ENCODE data around the gene TRPV3.
"Not testable (repeated sequence)": the region's sequence is repeated elsewhere in the genome, so short reads cannot be mapped to it uniquely, and the experiment has no call there.

Gene TRPV3

GRCh38 chr17:3589784-3590183 is 32.2 kb upstream of the TRPV3 start:
- ATAC-seq (ENCODE audit: low read depth), result no peak
- no peak overlapping the region for H3K4me3 ChIP-seq (ENCODE audit: severe bottlenecking)

GRCh38 chr17:3585826-3586225 is 28.2 kb upstream of the TRPV3 start:
- Histone ChIP-seq H3K9me3 (ENCODE audit: severe bottlenecking) (no peaks in the 10 kb centered on the region), H3K27ac (ENCODE audit: poor library complexity, severe bottlenecking) (no peak overlapping the region), H3K4me3 (ENCODE audit: severe bottlenecking) (no peak overlapping the region), H3K4me1 (ENCODE audit: insufficient read depth, poor library complexity, severe bottlenecking) (no peaks in the 10 kb centered on the region), H3K27me3 (ENCODE audit: insufficient read depth, poor library complexity, severe bottlenecking) (no peaks in the 10 kb centered on the region), H3K36me3 (ENCODE audit: low read depth) (no peaks in the 10 kb centered on the region)
- DNase-seq (ENCODE audit: low spot score) (no peak), ATAC-seq (ENCODE audit: low read depth) (no peak)
- TF ChIP-seq CTCF (IDR thresholded peaks at IDR 0.05; ENCODE audit: poor library complexity, severe bottlenecking), result no peak

More at GRCh38 chr17:3589784-3590183, 32.2 kb upstream of the TRPV3 start:
- Histone ChIP-seq H3K4me1 (ENCODE audit: insufficient read depth, poor library complexity, severe bottlenecking) (no peaks in the 10 kb centered on the region), H3K27me3 (ENCODE audit: insufficient read depth, poor library complexity, severe bottlenecking) (no peaks in the 10 kb centered on the region), H3K9me3 (ENCODE audit: severe bottlenecking) (no peaks in the 10 kb centered on the region), H3K27ac (ENCODE audit: poor library complexity, severe bottlenecking) (no peak overlapping the region), H3K36me3 (ENCODE audit: low read depth) (no peaks in the 10 kb centered on the region)
- DNase-seq (ENCODE audit: low spot score), result no peak
- TF ChIP-seq CTCF (IDR thresholded peaks at IDR 0.05; ENCODE audit: poor library complexity, severe bottlenecking), result no peak

GRCh38 chr17:3583456-3583855 is 25.8 kb upstream of the TRPV3 start:
- H3K36me3 ChIP-seq (ENCODE audit: low read depth), result no peaks in the 10 kb centered on the region
- H3K9me3 ChIP-seq (ENCODE audit: severe bottlenecking), result no peaks in the 10 kb centered on the region
- no peak for DNase-seq (ENCODE audit: low spot score)
- no peak overlapping the region for H3K27ac ChIP-seq (ENCODE audit: poor library complexity, severe bottlenecking)
- H3K27me3 ChIP-seq (ENCODE audit: insufficient read depth, poor library complexity, severe bottlenecking), result no peaks in the 10 kb centered on the region
- no peak for TF ChIP-seq CTCF (IDR thresholded peaks at IDR 0.05; ENCODE audit: poor library complexity, severe bottlenecking)
- H3K4me1 ChIP-seq (ENCODE audit: insufficient read depth, poor library complexity, severe bottlenecking), result no peaks in the 10 kb centered on the region
- ATAC-seq (ENCODE audit: low read depth), result no peak
- no peak overlapping the region for H3K4me3 ChIP-seq (ENCODE audit: severe bottlenecking)

GRCh38 chr17:3582915-3583314 is 25.3 kb upstream of the TRPV3 start:
- no peak for DNase-seq (ENCODE audit: low spot score)
- H3K4me1 ChIP-seq (ENCODE audit: insufficient read depth, poor library complexity, severe bottlenecking), result no peaks in the 10 kb centered on the region
- no peak for ATAC-seq (ENCODE audit: low read depth)
- no peaks in the 10 kb centered on the region for H3K9me3 ChIP-seq (ENCODE audit: severe bottlenecking)
- H3K36me3 ChIP-seq (ENCODE audit: low read depth), result no peaks in the 10 kb centered on the region
- H3K27me3 ChIP-seq (ENCODE audit: insufficient read depth, poor library complexity, severe bottlenecking), result no peaks in the 10 kb centered on the region
- no peak for TF ChIP-seq CTCF (IDR thresholded peaks at IDR 0.05; ENCODE audit: poor library complexity, severe bottlenecking)
- no peak overlapping the region for H3K4me3 ChIP-seq (ENCODE audit: severe bottlenecking)
- no peak overlapping the region for H3K27ac ChIP-seq (ENCODE audit: poor library complexity, severe bottlenecking)

GRCh38 chr17:3578667-3579066 is 21.1 kb upstream of the TRPV3 start:
- not testable (repeated sequence) for ATAC-seq (ENCODE audit: low read depth); DNase-seq (ENCODE audit: low spot score); H3K27me3 ChIP-seq (ENCODE audit: insufficient read depth, poor library complexity, severe bottlenecking); H3K4me3 ChIP-seq (ENCODE audit: severe bottlenecking); H3K27ac ChIP-seq (ENCODE audit: poor library complexity, severe bottlenecking); H3K4me1 ChIP-seq (ENCODE audit: insufficient read depth, poor library complexity, severe bottlenecking); H3K36me3 ChIP-seq (ENCODE audit: low read depth); H3K9me3 ChIP-seq (ENCODE audit: severe bottlenecking)
